Stimulated activated CD8-positive, alpha-beta memory T cell treated with anti-CD3 and anti-CD28 coated beads, Interleukin-7, amount 100 ng/mL, for 48 hours (primary cell): ENCODE data around the gene BDH1.
A peak's percentile ranks its signal among the peaks of the same experiment; 100 is the strongest.

ENCODE experiments used
- DNase-seq, 2 donors: peaks; one replicate each; pipeline ENCODE4 v3.0.0-alpha.2; 2020; ENCODE audit warnings: low read depth in 1 of 2; ENCODE audit errors: extremely low read depth in 1 of 2

The BDH1 gene

DNA sequence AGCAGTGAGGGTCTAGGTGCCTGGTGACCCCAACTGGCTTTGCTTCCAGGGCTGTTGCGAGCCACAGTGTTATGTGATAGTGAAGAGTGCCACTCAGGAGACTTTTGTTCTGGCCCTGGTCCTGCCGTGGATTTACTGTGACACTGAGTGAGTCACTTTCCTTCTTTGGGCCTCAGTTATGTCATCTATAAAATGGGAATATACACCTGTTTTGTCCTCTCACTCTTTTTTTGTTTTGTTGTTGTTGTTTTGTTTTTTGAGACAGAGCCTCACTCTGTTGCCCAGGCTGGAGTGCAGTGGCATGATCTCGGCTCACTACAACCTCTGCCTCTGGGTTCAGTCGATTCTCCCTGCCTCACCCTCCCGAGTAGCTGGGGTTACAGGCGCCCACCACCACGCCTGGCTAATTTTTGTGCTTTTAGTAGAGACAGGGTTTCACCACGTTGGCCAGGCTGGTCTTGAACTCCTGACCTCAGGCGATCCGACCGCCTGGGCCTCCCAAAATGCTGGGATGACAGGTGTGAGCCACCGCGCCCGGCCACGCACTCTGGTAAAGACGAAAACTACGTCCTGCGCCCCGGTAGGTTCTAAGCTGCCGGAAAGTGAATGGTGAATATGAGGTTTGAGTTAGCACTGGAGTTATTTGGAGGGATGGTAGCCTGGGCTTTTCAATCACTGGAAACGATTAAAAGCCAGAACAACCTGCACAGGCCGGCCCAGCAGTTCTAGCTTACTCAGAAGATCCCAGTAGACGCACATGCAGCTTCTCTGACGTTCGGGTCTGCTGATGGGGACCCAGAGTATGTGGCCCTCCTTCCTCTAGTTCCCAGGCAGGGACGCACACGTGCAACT lies 46.6 kb downstream of the BDH1 start:
- no peak for DNase-seq

DNA sequence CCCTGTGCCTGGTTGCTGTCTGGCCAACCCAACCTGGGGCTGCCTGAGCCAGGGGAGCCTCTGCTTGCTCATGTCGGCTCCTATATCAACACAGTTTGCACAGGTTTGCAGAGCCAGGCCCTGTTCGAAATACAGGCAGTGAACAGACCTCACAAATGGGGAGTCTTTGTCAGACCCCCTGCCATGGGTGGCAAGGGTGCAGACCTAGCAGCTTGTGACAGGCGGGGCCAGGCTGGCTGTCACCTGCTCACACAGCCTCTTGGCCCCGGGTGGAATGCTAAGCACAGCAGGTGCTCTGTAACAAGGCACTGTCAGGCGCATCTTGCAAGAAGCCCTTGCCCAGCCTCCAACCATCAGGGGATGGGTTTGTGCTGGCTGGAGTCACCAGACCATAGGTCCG lies 47.3 kb downstream of the BDH1 start:
- no peak for DNase-seq

DNA sequence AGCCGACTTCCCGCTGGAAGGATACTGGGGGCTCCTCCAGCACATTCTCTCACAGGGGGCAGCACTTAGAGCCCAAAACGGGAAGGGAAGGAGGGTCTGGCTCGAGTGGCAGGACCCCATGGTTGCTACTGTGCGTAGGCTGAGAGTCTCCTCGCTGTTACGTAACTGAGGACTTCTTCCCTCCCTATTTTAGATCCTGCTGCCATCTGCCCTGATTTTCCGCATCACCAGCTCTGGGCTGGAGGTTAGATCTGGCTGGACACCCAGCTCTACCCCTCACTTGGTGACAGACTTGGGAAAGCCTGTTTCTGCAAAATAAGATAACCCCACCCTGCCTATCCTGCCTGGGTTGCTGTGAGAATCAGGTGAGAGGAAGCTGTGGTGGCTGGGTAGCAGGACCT lies 47.7 kb downstream of the BDH1 start:
- no peak for DNase-seq

DNA sequence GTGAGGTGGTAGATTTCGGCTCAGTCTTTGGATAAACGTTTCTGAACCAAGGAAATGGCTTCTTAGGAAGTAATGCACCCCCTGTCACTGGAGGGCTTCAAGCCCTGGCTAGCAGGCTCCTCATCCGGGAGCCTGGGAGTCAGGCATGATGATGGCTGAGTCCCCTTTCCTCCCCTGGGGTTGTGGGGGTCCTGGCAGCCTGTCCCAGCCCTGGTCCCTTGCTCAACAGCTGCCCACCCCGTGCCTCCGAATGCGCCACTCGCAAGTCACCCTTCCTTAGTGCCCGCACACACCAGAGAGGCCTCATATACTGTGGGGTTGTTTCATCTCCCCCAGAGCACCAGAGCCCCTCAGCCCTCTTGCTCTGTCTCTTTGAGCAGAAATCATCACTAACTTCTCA lies 48.2 kb downstream of the BDH1 start:
- DNase-seq: no peak

DNA sequence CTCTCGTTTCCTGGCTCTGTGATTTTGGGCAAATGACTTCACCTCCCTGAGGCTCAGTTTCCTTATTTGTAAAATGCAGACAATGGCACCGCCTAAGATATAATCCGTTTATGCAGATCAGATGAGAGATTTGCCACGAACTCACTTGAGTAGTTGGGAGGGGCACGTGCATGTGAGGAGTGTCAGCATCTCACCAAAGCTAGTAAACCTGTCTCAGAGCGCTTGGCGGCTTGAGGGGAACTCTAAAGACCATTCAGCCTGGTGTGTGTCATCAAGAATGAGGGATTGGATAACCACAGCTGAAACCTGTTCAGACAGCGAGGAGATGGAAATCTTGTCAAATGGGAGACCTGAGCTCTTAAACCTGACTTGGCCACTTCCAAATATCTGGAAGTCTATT lies 48.7 kb downstream of the BDH1 start:
- no peak for DNase-seq

DNA sequence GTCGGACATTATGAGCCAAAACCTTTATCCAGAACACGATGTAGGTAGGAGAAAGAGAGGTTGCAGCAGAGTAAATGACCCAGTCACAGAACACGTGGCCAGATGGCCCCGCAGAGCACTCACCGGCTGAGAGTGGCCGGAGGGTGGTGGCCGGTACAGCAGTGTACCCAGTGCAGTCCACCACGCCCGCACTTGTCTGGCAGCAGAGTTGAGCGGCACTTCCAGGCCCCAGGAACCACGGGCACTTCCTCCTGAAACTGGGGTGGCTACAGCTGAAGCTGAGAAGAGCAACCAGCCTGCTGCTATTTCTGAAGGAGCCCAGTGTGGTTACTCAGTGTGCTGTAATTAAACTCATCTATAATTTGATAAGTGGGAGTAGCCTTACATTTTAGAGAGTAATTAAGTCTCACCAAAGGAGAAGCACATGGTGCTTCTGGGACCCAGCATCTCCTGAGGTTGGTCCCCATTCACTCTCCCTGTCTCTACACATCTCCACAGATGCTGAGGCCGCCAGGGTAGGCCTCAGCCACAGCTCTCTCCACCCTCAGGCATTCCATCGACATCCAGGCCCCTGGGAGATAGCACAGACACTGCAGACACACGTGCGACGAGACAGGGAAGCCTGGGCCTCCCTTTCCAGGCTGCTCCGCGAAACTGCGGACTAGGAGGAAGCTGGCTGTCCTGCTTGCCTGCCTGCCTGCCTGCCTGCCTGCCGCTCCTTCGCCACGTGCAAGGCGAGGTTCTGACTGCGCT lies 49.8 kb downstream of the BDH1 start:
- no peak for DNase-seq

DNA sequence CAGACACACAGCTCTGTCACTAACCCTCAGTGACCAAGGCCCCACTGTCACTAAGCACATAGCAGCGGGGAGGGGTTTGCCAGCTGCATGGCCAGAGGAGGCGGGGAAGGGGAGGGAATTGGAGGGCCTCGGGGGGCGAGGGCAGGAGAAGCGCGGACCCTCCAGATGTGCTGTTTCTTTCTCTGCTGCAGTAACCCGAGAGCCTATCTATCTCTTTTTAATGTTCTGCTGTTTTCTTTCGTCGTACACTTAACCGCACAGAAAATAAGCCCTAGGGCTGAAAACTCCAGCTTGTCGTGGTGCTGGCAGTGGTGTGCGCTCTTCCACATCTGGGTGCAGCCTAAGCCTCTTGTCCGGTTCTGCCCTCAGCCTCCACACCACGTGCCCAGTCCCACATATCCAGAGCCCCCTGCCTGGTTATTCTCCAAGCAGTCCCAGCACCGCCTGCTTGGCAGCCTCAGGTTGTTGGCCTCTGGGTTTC lies 51.1 kb downstream of the BDH1 start:
- DNase-seq: no peak

DNA sequence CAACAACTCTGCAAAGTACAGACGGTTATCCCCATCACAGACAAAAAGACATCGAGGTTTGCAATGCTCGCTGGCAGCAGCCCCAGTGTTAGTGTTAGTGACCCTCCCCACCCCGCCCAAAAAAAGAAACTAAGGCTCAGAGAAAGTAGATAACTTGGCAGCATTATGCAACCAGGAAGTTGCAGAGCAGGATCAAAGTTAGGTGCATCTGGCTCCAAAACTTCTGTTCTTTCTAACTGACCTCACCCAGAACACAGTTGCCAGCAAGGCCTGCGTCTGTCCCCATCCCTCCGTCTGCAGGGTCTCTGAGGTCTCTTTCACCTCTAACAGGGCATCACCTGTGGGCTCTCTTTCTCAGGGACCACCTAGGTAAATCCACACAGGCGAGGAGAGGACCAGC lies 51.5 kb downstream of the BDH1 start:
- DNase-seq: no peak

DNA sequence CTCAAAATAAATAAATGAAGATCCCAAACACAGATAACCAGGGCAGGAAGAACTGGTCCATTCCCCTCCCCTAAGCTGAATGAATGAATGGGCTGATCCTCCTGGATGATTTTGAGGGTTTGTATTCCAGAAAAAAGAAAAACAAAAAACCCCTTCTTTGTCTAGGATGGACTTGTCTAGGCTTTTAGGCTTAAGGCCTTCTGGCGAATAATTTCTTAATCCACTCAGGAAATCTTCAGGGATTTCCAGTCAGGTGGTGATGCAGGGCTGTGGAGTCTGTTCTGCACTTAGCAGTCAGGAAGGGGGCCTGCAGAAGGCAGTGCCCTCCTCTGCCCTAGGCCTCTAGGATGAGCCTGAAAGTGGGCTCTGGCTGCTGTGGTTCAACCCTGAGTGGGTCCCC lies 52.1 kb downstream of the BDH1 start:
- no peak for DNase-seq

DNA sequence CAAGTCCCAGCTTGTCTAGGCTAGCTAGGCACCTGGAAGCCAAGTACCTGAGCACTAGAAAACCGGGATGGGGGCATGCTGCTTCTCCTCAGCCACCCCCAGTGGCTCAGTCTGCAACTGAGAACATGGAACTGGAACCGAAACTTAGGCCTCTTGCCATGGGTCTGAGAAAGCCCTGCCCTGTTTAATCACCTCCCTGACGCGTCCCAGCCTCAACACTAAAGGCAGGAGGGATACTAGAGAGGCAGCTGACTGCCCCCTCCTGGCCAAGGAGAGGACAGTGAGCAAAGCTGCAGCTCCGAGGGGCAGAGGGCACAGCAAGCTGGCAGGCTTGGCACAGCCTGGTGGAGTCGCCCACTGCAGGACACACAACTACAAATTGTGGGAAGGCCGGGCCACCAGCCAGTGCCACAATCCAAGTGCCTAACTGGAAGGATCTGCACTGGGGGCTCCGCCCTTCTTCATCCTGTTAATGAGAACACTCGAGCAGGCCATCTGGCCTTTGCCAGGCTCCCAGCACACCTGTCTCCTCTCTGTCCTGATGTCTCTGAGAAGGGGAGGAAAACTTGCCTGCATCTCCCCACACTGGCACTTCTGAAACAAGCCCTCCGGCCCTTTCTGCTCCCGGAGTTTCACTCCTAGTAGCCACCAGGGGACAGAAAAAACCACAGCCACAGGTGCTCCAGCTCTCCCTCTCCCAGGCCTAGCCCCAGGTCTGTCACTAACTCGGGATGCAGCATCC lies 53.7 kb downstream of the BDH1 start:
- peak; percentile 26 to 48 for DNase-seq

DNA sequence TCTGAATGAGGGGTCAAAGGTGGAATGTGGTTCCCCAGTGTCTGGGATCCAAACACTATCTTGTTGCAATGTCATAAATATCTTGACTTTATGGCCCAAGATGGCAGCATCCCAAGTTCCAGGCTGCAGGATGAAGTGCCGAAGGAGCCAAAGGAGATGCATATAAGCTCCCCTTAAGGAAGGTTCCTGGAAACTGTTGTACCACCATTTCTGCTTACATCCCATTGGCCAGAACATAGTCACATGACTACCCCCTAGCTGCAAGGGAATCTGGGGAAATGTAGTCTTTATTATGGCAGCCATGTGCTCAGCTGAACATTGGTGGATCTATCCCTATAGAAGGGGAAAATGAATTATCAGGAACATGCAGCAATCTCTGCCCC lies 54.3 kb downstream of the BDH1 start:
- DNase-seq: no peak

DNA sequence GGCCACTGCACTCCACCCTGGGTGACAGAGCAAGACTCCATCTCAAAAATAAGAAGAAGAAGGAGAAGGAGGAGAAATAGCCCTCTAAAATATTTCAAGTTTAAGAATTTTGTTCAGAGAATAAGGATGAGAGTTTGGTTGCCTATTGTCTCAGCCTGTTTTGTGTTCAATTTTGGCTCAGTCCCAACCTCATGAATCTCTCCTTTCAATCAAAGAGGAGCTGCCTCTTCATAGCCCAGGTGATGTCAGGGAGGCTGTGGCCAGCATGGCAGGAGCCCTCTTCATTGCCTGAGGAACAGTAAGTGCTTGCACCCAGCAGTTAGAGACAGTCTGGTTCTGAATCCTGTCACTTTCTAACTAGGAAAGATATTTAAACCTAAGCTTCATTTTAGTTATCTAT lies 55.0 kb downstream of the BDH1 start:
- no peak for DNase-seq

DNA sequence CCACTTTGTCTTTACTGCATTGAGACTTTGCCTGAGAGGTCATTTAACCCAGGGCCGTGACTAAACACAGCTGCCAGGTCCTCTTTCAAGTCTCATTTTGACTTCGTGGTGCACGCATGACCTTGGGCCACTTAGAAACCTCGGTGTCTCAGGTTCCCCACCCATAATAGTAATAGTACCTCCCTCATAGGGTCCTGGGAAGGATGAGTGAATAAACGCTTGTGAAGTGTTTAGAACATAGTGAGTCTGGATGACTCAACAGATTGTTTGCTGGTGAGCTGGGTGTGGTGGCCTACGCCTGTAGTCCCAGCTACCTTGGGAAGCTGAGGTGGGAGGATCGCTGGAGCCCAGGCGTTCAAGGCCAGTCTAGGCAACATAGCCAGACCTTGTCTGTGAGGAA lies 56.3 kb downstream of the BDH1 start:
- no peak for DNase-seq

DNA sequence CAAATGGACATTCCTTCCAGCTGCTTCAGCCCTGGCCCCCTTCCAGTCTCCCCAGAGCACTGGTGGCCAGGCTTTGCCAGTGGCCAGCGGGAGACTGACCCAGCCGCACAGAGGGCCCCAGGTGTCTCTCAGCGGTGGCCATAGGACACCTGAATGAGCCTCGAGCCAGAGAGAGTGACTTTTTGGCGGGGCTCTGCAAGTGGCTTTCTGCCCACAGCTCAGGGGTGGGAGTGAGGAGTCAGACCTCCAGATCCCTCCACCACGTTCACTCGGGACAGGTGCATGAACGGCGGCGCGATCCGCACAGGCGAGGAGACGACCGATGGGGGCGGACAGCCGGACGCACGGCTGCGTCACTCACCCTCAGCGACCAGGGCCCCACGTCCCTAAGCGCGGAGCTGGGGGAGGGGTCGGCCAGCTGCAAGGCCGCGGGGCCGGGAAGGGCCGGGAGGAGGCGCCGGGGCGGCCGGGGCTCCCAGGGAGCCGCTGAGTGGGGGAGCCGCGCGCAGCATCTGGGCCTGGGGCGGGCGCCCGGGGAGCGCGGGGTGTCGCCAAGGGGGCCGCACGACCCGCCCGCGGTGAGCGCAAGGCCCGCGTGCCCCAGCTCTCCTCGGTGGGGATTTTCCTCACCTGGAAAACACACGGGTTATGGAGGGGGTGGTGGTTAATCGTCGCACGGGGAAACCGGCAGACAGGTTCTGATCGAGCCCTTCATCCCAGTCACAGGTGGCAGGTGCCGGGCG lies 57.1 kb downstream of the BDH1 start:
- DNase-seq: no peak

DNA sequence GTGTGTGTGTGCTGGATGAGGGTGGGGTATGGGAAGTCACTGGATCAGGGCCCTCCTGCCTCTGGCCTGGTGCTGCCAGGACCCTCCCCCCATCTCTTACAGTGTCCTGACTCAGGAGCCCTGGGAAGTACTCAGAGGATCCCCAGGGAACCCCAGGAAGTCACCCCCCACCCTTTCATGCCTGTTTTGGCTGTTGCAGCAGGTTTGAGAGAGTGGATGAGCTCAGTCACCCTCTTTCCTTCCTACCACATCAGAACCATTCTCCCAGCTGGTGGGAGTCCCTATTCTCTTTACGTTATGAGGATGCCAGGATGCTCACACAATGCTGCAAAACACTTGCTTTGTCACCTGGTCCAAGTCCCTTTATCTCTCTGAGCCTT lies 59.0 kb downstream of the BDH1 start:
- DNase-seq: no peak

DNA sequence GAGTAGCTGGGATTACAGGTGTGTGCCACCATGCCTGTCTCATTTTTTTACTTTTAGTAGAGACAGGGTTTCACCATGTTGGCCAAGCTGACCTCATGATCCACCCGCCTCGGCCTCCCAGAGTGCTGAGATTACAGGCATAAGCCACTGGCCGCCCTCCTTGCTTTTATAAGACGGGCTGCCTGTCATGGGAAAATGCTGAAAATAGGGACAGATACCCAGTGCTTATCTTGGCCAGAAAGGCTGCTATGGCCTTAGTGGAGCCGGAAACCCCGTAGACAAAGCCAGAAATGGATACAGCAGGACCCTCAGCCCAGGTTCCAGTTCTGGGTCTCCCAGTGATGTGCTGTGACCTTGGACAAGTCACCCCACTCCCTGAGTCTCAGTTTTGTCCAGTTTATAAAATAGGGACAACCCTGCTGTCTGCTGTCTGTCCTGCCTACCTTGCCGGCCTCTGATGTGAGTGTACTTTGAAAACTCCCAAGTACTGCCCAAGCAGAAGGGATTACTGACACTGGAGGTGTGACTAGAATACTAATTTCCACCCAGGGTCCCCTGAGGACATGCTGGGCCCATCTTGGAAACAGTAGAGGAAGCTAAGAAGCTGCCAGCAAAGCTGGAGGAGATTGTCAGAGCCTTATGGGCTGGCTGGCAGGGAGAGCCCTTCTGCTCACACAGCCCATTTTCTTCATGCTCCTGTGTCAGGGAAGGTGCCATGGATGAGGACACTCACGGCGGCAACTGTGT lies 59.6 kb downstream of the BDH1 start:
- DNase-seq: no peak

DNA sequence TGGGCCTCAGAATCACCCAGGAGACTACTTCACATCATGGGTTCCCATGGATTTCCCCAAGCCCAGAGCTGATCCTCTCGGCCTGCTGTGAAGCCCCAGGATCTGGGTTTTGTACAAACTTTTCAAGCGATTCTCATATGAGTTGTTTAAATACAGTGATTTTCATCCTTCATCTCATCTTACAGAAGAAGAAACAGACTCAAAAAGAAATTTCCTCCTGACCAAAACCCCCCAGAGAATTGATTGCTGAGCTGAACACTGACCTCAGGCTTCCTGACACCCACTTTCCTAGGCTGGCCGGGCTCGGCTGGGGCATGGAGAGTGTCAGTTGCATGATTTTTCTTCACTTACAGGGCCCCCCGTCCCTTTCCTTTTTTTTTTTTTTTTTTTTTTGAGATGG lies 60.3 kb downstream of the BDH1 start:
- no peak for DNase-seq

DNA sequence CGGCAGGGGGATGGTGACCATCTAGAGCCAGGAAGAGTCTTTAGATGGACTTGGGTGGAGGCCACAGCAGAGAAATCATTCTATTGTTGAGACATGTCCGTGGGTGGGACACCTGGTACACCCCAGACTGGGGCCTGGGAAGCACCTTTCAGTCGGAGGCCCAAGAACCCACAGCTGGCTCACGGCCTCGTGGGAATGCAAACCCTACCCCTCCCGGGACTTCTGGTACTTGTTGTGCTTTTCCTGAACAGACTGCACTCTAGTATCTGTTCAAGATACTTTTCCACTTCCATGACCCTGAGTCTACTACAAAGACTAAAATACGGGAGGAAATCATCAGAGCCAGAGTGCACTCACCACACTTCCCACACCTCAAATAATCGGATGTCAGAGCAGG lies 60.7 kb downstream of the BDH1 start:
- no peak for DNase-seq

DNA sequence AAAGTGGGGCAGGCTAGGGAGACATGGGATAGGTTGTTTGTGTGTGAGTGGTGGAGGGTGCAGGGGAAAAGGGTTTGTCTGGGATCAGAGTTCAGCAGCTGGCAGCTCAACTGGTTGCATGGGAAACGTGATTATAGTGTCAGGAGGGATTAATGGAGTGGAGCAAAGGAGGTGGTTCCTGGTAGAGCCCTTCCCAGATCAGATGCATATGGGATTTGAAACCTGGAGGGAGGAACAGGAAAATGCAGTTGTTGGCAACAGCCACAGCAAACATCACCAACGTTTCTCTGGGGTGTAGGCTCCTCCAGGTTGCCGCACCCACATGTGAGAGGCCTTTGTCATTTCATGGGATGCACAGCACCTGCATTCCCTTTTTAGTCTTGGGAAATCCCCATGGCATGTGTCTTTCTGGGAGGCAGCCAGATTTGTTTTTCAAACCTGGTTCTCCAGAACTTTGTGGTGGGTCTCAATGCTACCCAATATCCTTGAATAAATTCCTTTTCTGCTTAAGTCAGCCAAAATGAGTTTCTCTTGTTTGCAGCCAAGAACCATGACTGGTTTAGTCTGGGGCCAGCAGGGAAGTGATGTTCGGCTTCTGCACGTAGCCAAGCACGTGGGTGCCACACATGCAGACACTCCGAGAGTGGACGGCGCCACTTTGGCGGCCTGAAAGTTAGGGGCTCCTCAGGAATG lies 61.3 kb downstream of the BDH1 start:
- no peak for DNase-seq

DNA sequence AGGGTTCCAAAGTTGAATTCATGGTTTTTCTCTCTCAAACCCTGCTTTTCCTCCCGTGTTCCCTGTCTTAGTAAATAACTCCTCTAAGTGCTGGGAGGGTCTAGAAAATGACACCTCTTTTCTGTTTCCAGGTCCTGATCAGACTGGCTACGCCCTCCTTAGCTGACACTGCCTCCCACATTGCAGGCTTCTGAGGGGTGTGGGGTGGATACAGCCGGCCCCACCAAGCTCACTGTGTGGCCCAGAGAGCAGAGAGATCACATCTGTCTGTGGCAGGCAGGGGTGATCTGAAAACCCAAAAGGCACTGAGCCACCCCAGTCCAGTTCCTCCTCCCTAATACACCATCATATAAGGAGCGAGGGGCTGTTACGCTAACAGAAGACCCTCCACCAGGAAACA lies 62.7 kb downstream of the BDH1 start:
- DNase-seq: no peak
